ENCODE results near the gene SHH.
"Not testable (repeated sequence)": the region's sequence is repeated elsewhere in the genome, so short reads cannot be mapped to it uniquely, and the experiment has no call there.

The SHH gene

GRCh38 chr7:155830961-155831806, 18.9 kb upstream of the SHH start:
- Histone ChIP-seq H3K4me1 (ENCODE audit: insufficient read depth, low read length) (no peaks in the 10 kb centered on the region), H3K27me3 (ENCODE audit: control insufficient read depth in 1 of 2, insufficient read depth in 2 of 2, low read length in 2 of 2) (peaks cover 0 to 3% of the 10 kb centered on the region in 2 donors), H3K9me3 (ENCODE audit: low read length) (no peaks in the 10 kb centered on the region), H3K36me3 (ENCODE audit: insufficient read depth, low read length) (no peaks in the 10 kb centered on the region), H3K9ac (ENCODE audit: low read length) (no peak overlapping the region), H3K27ac (ENCODE audit: low read depth, low read length) (no peak overlapping the region), H3K4me3 (ENCODE audit: low read depth in 1 of 2, low read length in 2 of 2) (no peak overlapping the region)

GRCh38 chr7:155829796-155830470, 17.7 kb upstream of the SHH start:
- Histone ChIP-seq H3K4me3 (ENCODE audit: low read depth in 1 of 2, low read length in 2 of 2) (no peak overlapping the region), H3K27me3 (ENCODE audit: control insufficient read depth in 1 of 2, insufficient read depth in 2 of 2, low read length in 2 of 2) (no peaks in the 10 kb centered on the region), H3K9ac (ENCODE audit: low read length) (no peak overlapping the region), H3K36me3 (ENCODE audit: insufficient read depth, low read length) (no peaks in the 10 kb centered on the region), H3K27ac (ENCODE audit: low read depth, low read length) (no peak overlapping the region), H3K4me1 (ENCODE audit: insufficient read depth, low read length) (no peaks in the 10 kb centered on the region), H3K9me3 (ENCODE audit: low read length) (no peaks in the 10 kb centered on the region)

- Histone ChIP-seq H3K9me3 (ENCODE audit: low read length) (no peaks in the 10 kb centered on the region), H3K36me3 (ENCODE audit: insufficient read depth, low read length) (no peaks in the 10 kb centered on the region), H3K4me1 (ENCODE audit: insufficient read depth, low read length) (no peaks in the 10 kb centered on the region), H3K9ac (ENCODE audit: low read length) (no peak overlapping the region), H3K27ac (ENCODE audit: low read depth, low read length) (no peak overlapping the region), H3K27me3 (ENCODE audit: control insufficient read depth in 1 of 2, insufficient read depth in 2 of 2, low read length in 2 of 2) (no peaks in the 10 kb centered on the region), H3K4me3 (ENCODE audit: low read depth in 1 of 2, low read length in 2 of 2) (no peak overlapping the region)
These were observed 13.1 kb upstream of the SHH start for GRCh38 chr7:155825336-155825735.

GRCh38 chr7:155824227-155824886, 12.1 kb upstream of the SHH start:
- no peaks in the 10 kb centered on the region for H3K9me3 ChIP-seq (ENCODE audit: low read length)
- no peak overlapping the region for H3K9ac ChIP-seq (ENCODE audit: low read length)
- no peaks in the 10 kb centered on the region for H3K4me1 ChIP-seq (ENCODE audit: insufficient read depth, low read length)
- no peak overlapping the region for H3K27ac ChIP-seq (ENCODE audit: low read depth, low read length)
- H3K27me3 ChIP-seq (ENCODE audit: control insufficient read depth in 1 of 2, insufficient read depth in 2 of 2, low read length in 2 of 2), result no peaks in the 10 kb centered on the region
- H3K36me3 ChIP-seq (ENCODE audit: insufficient read depth, low read length), result no peaks in the 10 kb centered on the region
- no peak overlapping the region for H3K4me3 ChIP-seq (ENCODE audit: low read depth in 1 of 2, low read length in 2 of 2)

GRCh38 chr7:155821851-155822250, 9.6 kb upstream of the SHH start:
- Histone ChIP-seq H3K4me1 (ENCODE audit: insufficient read depth, low read length) (no peaks in the 10 kb centered on the region), H3K4me3 (ENCODE audit: low read depth in 1 of 2, low read length in 2 of 2) (no peak overlapping the region), H3K27ac (ENCODE audit: low read depth, low read length) (no peak overlapping the region), H3K9ac (ENCODE audit: low read length) (no peak overlapping the region), H3K9me3 (ENCODE audit: low read length) (no peaks in the 10 kb centered on the region), H3K36me3 (ENCODE audit: insufficient read depth, low read length) (no peaks in the 10 kb centered on the region), H3K27me3 (ENCODE audit: control insufficient read depth in 1 of 2, insufficient read depth in 2 of 2, low read length in 2 of 2) (peaks cover 0 to 9% of the 10 kb centered on the region in 2 donors)

GRCh38 chr7:155820788-155821187, 8.5 kb upstream of the SHH start:
- peaks cover 0 to 18% of the 10 kb centered on the region in 2 donors for H3K27me3 ChIP-seq (ENCODE audit: control insufficient read depth in 1 of 2, insufficient read depth in 2 of 2, low read length in 2 of 2)
- H3K36me3 ChIP-seq (ENCODE audit: insufficient read depth, low read length), result no peaks in the 10 kb centered on the region
- no peak overlapping the region for H3K9ac ChIP-seq (ENCODE audit: low read length)
- H3K4me3 ChIP-seq (ENCODE audit: low read depth in 1 of 2, low read length in 2 of 2), result no peak overlapping the region
- no peaks in the 10 kb centered on the region for H3K9me3 ChIP-seq (ENCODE audit: low read length)
- no peak overlapping the region for H3K27ac ChIP-seq (ENCODE audit: low read depth, low read length)
- H3K4me1 ChIP-seq (ENCODE audit: insufficient read depth, low read length), result no peaks in the 10 kb centered on the region

GRCh38 chr7:155820246-155820645, 8.0 kb upstream of the SHH start:
- H3K4me1 ChIP-seq (ENCODE audit: insufficient read depth, low read length), result no peaks in the 10 kb centered on the region
- no peak overlapping the region for H3K4me3 ChIP-seq (ENCODE audit: low read depth in 1 of 2, low read length in 2 of 2)
- no peak overlapping the region for H3K27ac ChIP-seq (ENCODE audit: low read depth, low read length)
- peaks cover 0 to 24% of the 10 kb centered on the region in 2 donors for H3K27me3 ChIP-seq (ENCODE audit: control insufficient read depth in 1 of 2, insufficient read depth in 2 of 2, low read length in 2 of 2)
- H3K9me3 ChIP-seq (ENCODE audit: low read length), result no peaks in the 10 kb centered on the region
- H3K9ac ChIP-seq (ENCODE audit: low read length), result no peak overlapping the region
- no peaks in the 10 kb centered on the region for H3K36me3 ChIP-seq (ENCODE audit: insufficient read depth, low read length)

- peaks cover 0 to 26% of the 10 kb centered on the region in 2 donors for H3K27me3 ChIP-seq (ENCODE audit: control insufficient read depth in 1 of 2, insufficient read depth in 2 of 2, low read length in 2 of 2)
These were observed 6.9 kb upstream of the SHH start for GRCh38 chr7:155819186-155819585.

GRCh38 chr7:155818820-155819168, 6.5 kb upstream of the SHH start:
- Histone ChIP-seq H3K9ac (ENCODE audit: low read length) (no peak overlapping the region), H3K36me3 (ENCODE audit: insufficient read depth, low read length) (no peaks in the 10 kb centered on the region), H3K4me3 (ENCODE audit: low read depth in 1 of 2, low read length in 2 of 2) (no peak overlapping the region), H3K4me1 (ENCODE audit: insufficient read depth, low read length) (no peaks in the 10 kb centered on the region), H3K9me3 (ENCODE audit: low read length) (no peaks in the 10 kb centered on the region), H3K27ac (ENCODE audit: low read depth, low read length) (no peak overlapping the region), H3K27me3 (ENCODE audit: control insufficient read depth in 1 of 2, insufficient read depth in 2 of 2, low read length in 2 of 2) (peaks cover 0 to 30% of the 10 kb centered on the region in 2 donors)

More at GRCh38 chr7:155819186-155819585, 6.9 kb upstream of the SHH start:
- H3K4me1 ChIP-seq (ENCODE audit: insufficient read depth, low read length), result no peaks in the 10 kb centered on the region
- no peak overlapping the region for H3K4me3 ChIP-seq (ENCODE audit: low read depth in 1 of 2, low read length in 2 of 2)
- H3K36me3 ChIP-seq (ENCODE audit: insufficient read depth, low read length), result no peaks in the 10 kb centered on the region
- H3K9ac ChIP-seq (ENCODE audit: low read length), result no peak overlapping the region
- no peak overlapping the region for H3K27ac ChIP-seq (ENCODE audit: low read depth, low read length)
- H3K9me3 ChIP-seq (ENCODE audit: low read length), result no peaks in the 10 kb centered on the region

GRCh38 chr7:155818154-155818819, 6.0 kb upstream of the SHH start:
- Histone ChIP-seq H3K27me3 (ENCODE audit: control insufficient read depth in 1 of 2, insufficient read depth in 2 of 2, low read length in 2 of 2) (peaks cover 0 to 35% of the 10 kb centered on the region in 2 donors), H3K4me3 (ENCODE audit: low read depth in 1 of 2, low read length in 2 of 2) (no peak overlapping the region), H3K9ac (ENCODE audit: low read length) (no peak overlapping the region), H3K36me3 (ENCODE audit: insufficient read depth, low read length) (no peaks in the 10 kb centered on the region), H3K27ac (ENCODE audit: low read depth, low read length) (no peak overlapping the region), H3K9me3 (ENCODE audit: low read length) (no peaks in the 10 kb centered on the region), H3K4me1 (ENCODE audit: insufficient read depth, low read length) (no peaks in the 10 kb centered on the region)

- not testable (repeated sequence) for H3K4me1 ChIP-seq (ENCODE audit: insufficient read depth, low read length); H3K27ac ChIP-seq (ENCODE audit: low read depth, low read length); H3K9ac ChIP-seq (ENCODE audit: low read length); H3K36me3 ChIP-seq (ENCODE audit: insufficient read depth, low read length); H3K9me3 ChIP-seq (ENCODE audit: low read length); H3K4me3 ChIP-seq (ENCODE audit: low read depth in 1 of 2, low read length in 2 of 2)
- H3K27me3 ChIP-seq (ENCODE audit: control insufficient read depth in 1 of 2, insufficient read depth in 2 of 2, low read length in 2 of 2), result peaks cover 4 to 43% of the 10 kb centered on the region in 2 donors
These were observed 5.3 kb upstream of the SHH start for GRCh38 chr7:155817515-155817914.
